ENCODE measurements around the gene DPP4. TPM values are rescaled to one million over a fixed set of nuclear protein-coding genes. Genes with fewer than 3 reads are reported as not detected.

Gene DPP4
- total RNA-seq, 1 experiment from 2014 or later, result 2.8 TPM

DNA sequence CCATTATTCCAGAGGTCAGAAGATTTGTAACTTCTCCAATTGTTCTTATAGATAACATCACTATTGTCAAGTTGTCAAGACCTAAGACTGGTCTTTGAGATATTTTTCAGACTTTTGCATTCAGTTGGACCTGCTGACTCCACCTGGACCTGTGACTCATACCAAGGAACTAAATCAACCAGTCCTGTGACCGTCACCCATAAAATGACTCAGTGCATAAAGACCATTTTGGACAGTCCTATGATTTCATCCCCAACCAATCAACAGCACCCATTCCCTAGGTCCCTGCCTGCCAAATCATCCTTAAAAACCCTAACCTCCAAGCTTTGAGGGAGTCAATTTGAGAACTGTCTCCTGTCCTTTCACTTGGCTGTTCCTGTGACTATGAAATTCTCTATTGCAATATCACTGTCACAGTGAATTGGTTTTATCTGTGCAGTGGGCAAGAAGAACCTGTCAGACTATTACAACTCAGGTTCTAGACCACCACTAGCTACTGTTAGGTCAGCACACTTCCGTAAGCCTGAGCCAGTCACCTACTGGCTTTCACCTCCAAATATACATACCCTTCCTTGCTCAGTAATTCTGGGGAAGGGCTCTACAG, 17.1 kb downstream of the DPP4 start:
- Histone ChIP-seq H4K91ac (ENCODE audit: insufficient read length, low read depth, low read length) (no peak overlapping the region), H2AK5ac (ENCODE audit: insufficient read length, low read length) (no peak overlapping the region), H3K27ac (ENCODE audit: insufficient read length, low read depth, low read length) (no peak overlapping the region), H3K23me2 (ENCODE audit: insufficient read length, low read depth, low read length, poor library complexity, severe bottlenecking) (no peaks in the 10 kb centered on the region), H3K4ac (ENCODE audit: low read depth, low read length) (no peak overlapping the region), H3K79me1 (ENCODE audit: insufficient read depth, low read depth, low read length, poor library complexity, severe bottlenecking) (no peaks in the 10 kb centered on the region), H2BK20ac (ENCODE audit: low read depth, low read length, poor library complexity, severe bottlenecking) (no peak overlapping the region), H3K18ac (ENCODE audit: insufficient read length, low read depth, low read length) (no peak overlapping the region), H2AFZ (ENCODE audit: low read length) (no peak overlapping the region), H3K79me2 (ENCODE audit: insufficient read depth, low read length) (no peaks in the 10 kb centered on the region), H4K20me1 (ENCODE audit: control insufficient read depth, insufficient read depth, insufficient read length) (no peaks in the 10 kb centered on the region), H3K14ac (ENCODE audit: insufficient read depth, low read length) (no peak overlapping the region), H3K9ac (ENCODE audit: extremely low read depth, insufficient read length, low read length) (no peak overlapping the region), H3K4me1 (ENCODE audit: insufficient read depth, low read length) (no peaks in the 10 kb centered on the region), H3K56ac (ENCODE audit: insufficient read length, low read depth, low read length) (no peak overlapping the region), H2BK15ac (ENCODE audit: low read depth, low read length) (no peak overlapping the region), H3T11ph (ENCODE audit: low read length) (no peak overlapping the region), H2BK120ac (ENCODE audit: low read depth, low read length, poor library complexity, severe bottlenecking) (no peak overlapping the region), H3K23ac (ENCODE audit: insufficient read length, low read depth, low read length) (no peak overlapping the region), H2BK5ac (ENCODE audit: insufficient read length, low read length) (no peak overlapping the region), H4K8ac (replicated peaks; ENCODE audit: insufficient read length, low read depth, low read length) (no peak overlapping the region), H3K4me2 (ENCODE audit: insufficient read depth, insufficient read length, low read length) (no peak overlapping the region), H3K9me3 (ENCODE audit: control insufficient read depth, low read depth, low read length) (no peaks in the 10 kb centered on the region), H3K27me3 (ENCODE audit: insufficient read depth, low read length) (no peaks in the 10 kb centered on the region), H2BK12ac (ENCODE audit: insufficient read length, low read depth, low read length) (no peak overlapping the region), H4K5ac (ENCODE audit: insufficient read length, low read depth, low read length) (no peak overlapping the region)
- Mint-ChIP-seq H3K36me3 (ENCODE audit: insufficient read depth in 1 of 3, low read depth in 3 of 3) (peaks cover 5 to 11% (median 6%) of the 10 kb centered on the region in 3 experiments; a peak in 4 of 7 replicates), H3K27me3 (ENCODE audit: low read depth) (no peaks in the 10 kb centered on the region), H3K4me1 (peaks cover 17 to 18% of the 10 kb centered on the region in 2 experiments), H3K9me3 (peaks cover 7 to 9% of the 10 kb centered on the region in 2 experiments), H3K4me3 (no peak overlapping the region), H3K27ac (no peak overlapping the region)
- DNase-seq, result no peak
- no CpG with 5 or more reads among the region's 2 CpGs for WGBS (ENCODE audit: extremely low coverage, insufficient read length, low lambda C conversion rate)
- TF ChIP-seq, protein P1, sequence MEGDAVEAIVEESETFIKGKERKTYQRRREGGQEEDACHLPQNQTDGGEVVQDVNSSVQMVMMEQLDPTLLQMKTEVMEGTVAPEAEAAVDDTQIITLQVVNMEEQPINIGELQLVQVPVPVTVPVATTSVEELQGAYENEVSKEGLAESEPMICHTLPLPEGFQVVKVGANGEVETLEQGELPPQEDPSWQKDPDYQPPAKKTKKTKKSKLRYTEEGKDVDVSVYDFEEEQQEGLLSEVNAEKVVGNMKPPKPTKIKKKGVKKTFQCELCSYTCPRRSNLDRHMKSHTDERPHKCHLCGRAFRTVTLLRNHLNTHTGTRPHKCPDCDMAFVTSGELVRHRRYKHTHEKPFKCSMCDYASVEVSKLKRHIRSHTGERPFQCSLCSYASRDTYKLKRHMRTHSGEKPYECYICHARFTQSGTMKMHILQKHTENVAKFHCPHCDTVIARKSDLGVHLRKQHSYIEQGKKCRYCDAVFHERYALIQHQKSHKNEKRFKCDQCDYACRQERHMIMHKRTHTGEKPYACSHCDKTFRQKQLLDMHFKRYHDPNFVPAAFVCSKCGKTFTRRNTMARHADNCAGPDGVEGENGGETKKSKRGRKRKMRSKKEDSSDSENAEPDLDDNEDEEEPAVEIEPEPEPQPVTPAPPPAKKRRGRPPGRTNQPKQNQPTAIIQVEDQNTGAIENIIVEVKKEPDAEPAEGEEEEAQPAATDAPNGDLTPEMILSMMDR (conservative IDR thresholded peaks at IDR 0.05), result no peak

Measured in H9 (cell line).